ENCODE measurements around the gene CYBA.
"Not testable (repeated sequence)": the region's sequence is repeated elsewhere in the genome, so short reads cannot be mapped to it uniquely, and the experiment has no call there.

The CYBA gene

DNA sequence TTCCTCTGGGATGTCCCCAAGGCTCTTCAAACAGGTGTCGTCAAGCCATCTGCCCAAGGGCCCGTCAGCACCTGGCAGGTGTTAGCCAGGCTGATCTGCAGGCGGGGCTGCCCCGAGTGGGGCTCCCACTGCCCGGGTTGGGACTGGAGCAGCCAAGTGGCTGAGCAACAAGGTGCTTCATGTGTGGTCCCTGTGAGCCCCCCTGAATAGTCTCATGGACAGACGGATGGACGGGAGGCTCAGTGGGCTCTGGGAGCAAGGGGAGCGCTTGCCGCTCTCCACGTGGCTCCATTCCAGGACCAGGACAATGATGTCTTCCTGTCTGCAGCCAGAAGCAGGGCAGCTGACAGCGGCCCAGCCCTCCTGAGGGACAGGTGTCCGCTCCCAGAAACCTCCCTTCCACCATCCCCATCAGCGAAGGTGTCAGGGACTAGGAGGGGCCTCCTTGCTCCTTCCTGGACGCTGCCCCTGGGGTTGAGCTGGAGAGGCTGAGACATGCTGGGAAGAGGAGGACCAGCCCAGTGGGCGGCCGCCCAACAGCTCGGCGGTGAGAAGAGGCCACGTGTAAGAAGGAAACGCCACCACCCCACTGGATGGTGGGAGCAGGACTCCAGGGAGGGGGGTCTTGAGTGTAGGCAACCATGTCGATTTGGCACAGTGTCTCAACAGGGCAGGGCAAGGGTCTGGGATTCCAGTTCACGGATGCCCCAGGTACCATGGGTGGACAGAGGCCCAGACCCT is 25.8 kb upstream of the CYBA start:
- Histone ChIP-seq H3K4me3 (ENCODE audit: low read length) (no peak overlapping the region), H3K4me1 (ENCODE audit: control insufficient read depth, insufficient read depth, low read length) (no peaks in the 10 kb centered on the region), H3K9me3 (ENCODE audit: control insufficient read depth, insufficient read depth, low read length) (no peaks in the 10 kb centered on the region), H3K27ac (ENCODE audit: low read length) (no peak overlapping the region), H3K36me3 (ENCODE audit: control insufficient read depth, insufficient read depth, low read length) (peaks cover 3% of the 10 kb centered on the region; the same call in 1 of the 2 replicates), H3K27me3 (ENCODE audit: control insufficient read depth, insufficient read depth, low read length) (no peaks in the 10 kb centered on the region)
- no CpG with 5 or more reads among the region's 22 CpGs for WGBS (ENCODE audit: insufficient coverage, insufficient read length)
- DNase-seq (ENCODE audit: low read depth, low spot score) = no peak

DNA sequence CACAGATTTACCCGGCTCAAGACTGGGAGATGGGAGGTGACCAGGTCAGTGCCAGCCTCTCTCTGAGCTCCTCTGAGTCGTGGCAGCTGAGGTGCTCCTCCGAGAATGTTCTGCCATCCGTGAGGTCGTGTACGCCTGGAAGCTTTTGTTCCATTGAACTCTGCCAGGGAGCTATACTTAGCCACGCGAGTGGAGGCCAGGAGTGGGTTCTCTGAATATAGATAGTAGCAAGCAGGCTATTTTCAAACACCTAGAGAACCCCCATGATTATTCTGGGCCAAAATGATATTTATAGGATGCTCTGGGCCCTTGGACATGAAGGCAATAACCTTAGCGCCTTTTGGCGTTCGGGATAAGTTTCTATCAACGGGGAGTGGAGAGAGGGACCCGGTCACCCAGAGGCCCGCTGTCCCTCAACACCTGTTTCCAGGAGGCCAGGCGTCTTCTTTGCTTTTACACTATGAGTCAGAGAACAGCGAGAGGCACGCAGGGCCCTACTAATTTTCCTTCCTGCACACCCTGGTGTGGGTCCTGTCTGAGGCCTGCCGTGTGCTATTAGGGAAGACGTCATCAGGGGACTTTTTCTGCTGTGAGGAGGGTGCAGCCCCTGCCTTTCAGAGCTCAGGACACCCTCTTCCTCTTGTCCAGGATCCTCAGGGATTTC is 23.0 kb upstream of the CYBA start:
- Histone ChIP-seq H3K27me3 (ENCODE audit: control insufficient read depth, insufficient read depth, low read length) (no peaks in the 10 kb centered on the region), H3K36me3 (ENCODE audit: control insufficient read depth, insufficient read depth, low read length) (peaks cover 3% of the 10 kb centered on the region; the same call in 1 of the 2 replicates), H3K4me3 (ENCODE audit: low read length) (no peak overlapping the region), H3K9me3 (ENCODE audit: control insufficient read depth, insufficient read depth, low read length) (no peaks in the 10 kb centered on the region), H3K4me1 (ENCODE audit: control insufficient read depth, insufficient read depth, low read length) (no peaks in the 10 kb centered on the region), H3K27ac (ENCODE audit: low read length) (no peak overlapping the region)
- DNase-seq (ENCODE audit: low read depth, low spot score) = no peak
- no CpG with 5 or more reads among the region's 19 CpGs for WGBS (ENCODE audit: insufficient coverage, insufficient read length)

DNA sequence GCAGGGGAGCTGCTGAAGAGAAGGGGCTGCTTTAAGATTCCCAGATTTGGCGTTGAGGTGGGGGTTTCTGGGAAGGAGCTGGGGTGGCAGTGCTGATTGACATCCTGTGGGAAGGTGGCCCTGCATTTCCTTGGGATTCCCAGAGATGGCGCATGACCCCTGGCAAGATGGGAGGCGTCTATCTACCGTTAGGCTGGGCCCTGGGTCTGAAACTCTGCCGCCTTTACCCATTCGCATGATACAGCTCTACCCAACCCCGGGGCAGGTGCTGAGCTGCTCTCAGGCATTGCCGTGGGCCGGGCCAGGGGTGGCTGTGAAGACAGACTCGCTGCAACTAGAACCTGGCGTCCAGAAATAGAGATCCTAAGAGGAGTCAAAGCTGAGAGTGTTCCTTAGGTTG is 21.9 kb upstream of the CYBA start:
- no peaks in the 10 kb centered on the region for H3K27me3 ChIP-seq (ENCODE audit: control insufficient read depth, insufficient read depth, low read length)
- no peaks in the 10 kb centered on the region for H3K4me1 ChIP-seq (ENCODE audit: control insufficient read depth, insufficient read depth, low read length)
- H3K36me3 ChIP-seq (ENCODE audit: control insufficient read depth, insufficient read depth, low read length) = peaks cover 3% of the 10 kb centered on the region; the same call in 1 of the 2 replicates
- no peak overlapping the region for H3K27ac ChIP-seq (ENCODE audit: low read length)
- no peaks in the 10 kb centered on the region for H3K9me3 ChIP-seq (ENCODE audit: control insufficient read depth, insufficient read depth, low read length)
- DNase-seq (ENCODE audit: low read depth, low spot score) = no peak
- no CpG with 5 or more reads among the region's 11 CpGs for WGBS (ENCODE audit: insufficient coverage, insufficient read length)
- H3K4me3 ChIP-seq (ENCODE audit: low read length) = no peak overlapping the region

- Histone ChIP-seq H3K9me3 (ENCODE audit: control insufficient read depth, insufficient read depth, low read length) (no peaks in the 10 kb centered on the region), H3K27ac (ENCODE audit: low read length) (no peak overlapping the region), H3K4me3 (ENCODE audit: low read length) (no peak overlapping the region), H3K27me3 (ENCODE audit: control insufficient read depth, insufficient read depth, low read length) (no peaks in the 10 kb centered on the region), H3K36me3 (ENCODE audit: control insufficient read depth, insufficient read depth, low read length) (peaks cover 3% of the 10 kb centered on the region; the same call in 1 of the 2 replicates), H3K4me1 (ENCODE audit: control insufficient read depth, insufficient read depth, low read length) (no peaks in the 10 kb centered on the region)
- no peak for DNase-seq (ENCODE audit: low read depth, low spot score)
- WGBS (ENCODE audit: insufficient coverage, insufficient read length) = no CpG with 5 or more reads among the region's 23 CpGs
These were observed 21.0 kb upstream of the CYBA start for GRCh38 chr16:88671806-88672205.

- no CpG with 5 or more reads among the region's 10 CpGs for WGBS (ENCODE audit: insufficient coverage, insufficient read length)
- no peak overlapping the region for H3K4me3 ChIP-seq (ENCODE audit: low read length)
- no peaks in the 10 kb centered on the region for H3K36me3 ChIP-seq (ENCODE audit: control insufficient read depth, insufficient read depth, low read length)
- no peaks in the 10 kb centered on the region for H3K27me3 ChIP-seq (ENCODE audit: control insufficient read depth, insufficient read depth, low read length)
- H3K4me1 ChIP-seq (ENCODE audit: control insufficient read depth, insufficient read depth, low read length) = no peaks in the 10 kb centered on the region
- no peak for DNase-seq (ENCODE audit: low read depth, low spot score)
- no peak overlapping the region for H3K27ac ChIP-seq (ENCODE audit: low read length)
- no peaks in the 10 kb centered on the region for H3K9me3 ChIP-seq (ENCODE audit: control insufficient read depth, insufficient read depth, low read length)
These were observed 19.1 kb upstream of the CYBA start for GRCh38 chr16:88669980-88670379.

GRCh38 chr16:88669493-88669892 is 18.6 kb upstream of the CYBA start:
- H3K27me3 ChIP-seq (ENCODE audit: control insufficient read depth, insufficient read depth, low read length); DNase-seq (ENCODE audit: low read depth, low spot score); H3K4me3 ChIP-seq (ENCODE audit: low read length); H3K9me3 ChIP-seq (ENCODE audit: control insufficient read depth, insufficient read depth, low read length); H3K27ac ChIP-seq (ENCODE audit: low read length); H3K36me3 ChIP-seq (ENCODE audit: control insufficient read depth, insufficient read depth, low read length); H3K4me1 ChIP-seq (ENCODE audit: control insufficient read depth, insufficient read depth, low read length): not testable (repeated sequence)
- WGBS (ENCODE audit: insufficient coverage, insufficient read length) = no CpG with 5 or more reads among the region's 8 CpGs

DNA sequence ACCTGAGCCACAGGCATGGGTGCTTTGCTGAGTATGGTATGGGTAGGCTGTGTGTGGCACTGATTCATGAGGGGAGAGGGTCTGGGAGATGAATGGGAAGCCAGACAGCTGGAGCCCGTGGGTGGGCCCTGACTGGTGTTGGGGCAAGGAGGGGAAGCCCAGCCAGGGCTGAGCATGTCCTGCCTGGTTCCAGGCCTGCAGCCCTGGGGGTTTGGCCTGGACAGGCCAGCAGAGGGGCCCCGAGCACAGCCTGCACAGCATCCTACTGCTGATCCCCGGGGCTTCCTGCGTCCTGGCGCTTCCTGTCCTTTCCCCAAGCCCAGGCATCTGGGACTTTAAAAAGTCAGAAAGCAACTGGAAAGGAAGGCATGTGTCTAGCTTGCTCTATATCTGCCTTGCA is 16.6 kb upstream of the CYBA start:
- WGBS (ENCODE audit: insufficient coverage, insufficient read length) = no CpG with 5 or more reads among the region's 5 CpGs
- Histone ChIP-seq H3K4me1 (ENCODE audit: control insufficient read depth, insufficient read depth, low read length) (no peaks in the 10 kb centered on the region), H3K36me3 (ENCODE audit: control insufficient read depth, insufficient read depth, low read length) (no peaks in the 10 kb centered on the region), H3K4me3 (ENCODE audit: low read length) (no peak overlapping the region; the same call in 1 of the 2 replicates), H3K27me3 (ENCODE audit: control insufficient read depth, insufficient read depth, low read length) (no peaks in the 10 kb centered on the region), H3K9me3 (ENCODE audit: control insufficient read depth, insufficient read depth, low read length) (no peaks in the 10 kb centered on the region), H3K27ac (ENCODE audit: low read length) (no peak overlapping the region)
- no peak for DNase-seq (ENCODE audit: low read depth, low spot score)

DNA sequence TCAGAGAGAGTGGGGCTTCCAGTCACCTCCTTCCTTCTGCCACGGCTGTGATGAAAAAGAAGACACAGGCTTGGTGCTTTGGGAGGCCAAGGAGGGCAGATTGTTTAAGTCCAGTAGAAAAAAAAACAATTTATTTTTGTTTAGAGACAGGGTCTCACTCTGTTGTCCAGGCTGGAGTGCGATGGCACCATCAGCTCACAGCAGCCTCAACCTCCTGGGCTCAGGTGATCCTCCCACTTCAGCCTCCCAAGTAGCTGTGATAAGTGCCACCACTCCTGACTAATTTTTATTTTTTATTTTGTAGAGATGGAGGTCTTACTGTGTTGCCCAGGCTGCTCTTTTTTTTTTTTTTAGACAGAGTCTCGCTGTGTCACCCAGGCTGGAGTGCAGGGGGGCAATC is 14.7 kb upstream of the CYBA start:
- no peaks in the 10 kb centered on the region for H3K36me3 ChIP-seq (ENCODE audit: control insufficient read depth, insufficient read depth, low read length)
- no peaks in the 10 kb centered on the region for H3K9me3 ChIP-seq (ENCODE audit: control insufficient read depth, insufficient read depth, low read length)
- no CpG with 5 or more reads among the region's 3 CpGs for WGBS (ENCODE audit: insufficient coverage, insufficient read length)
- H3K4me3 ChIP-seq (ENCODE audit: low read length) = no peak overlapping the region
- H3K27ac ChIP-seq (ENCODE audit: low read length) = no peak overlapping the region
- no peaks in the 10 kb centered on the region for H3K4me1 ChIP-seq (ENCODE audit: control insufficient read depth, insufficient read depth, low read length)
- DNase-seq (ENCODE audit: low read depth, low spot score) = no peak
- H3K27me3 ChIP-seq (ENCODE audit: control insufficient read depth, insufficient read depth, low read length) = no peaks in the 10 kb centered on the region

DNA sequence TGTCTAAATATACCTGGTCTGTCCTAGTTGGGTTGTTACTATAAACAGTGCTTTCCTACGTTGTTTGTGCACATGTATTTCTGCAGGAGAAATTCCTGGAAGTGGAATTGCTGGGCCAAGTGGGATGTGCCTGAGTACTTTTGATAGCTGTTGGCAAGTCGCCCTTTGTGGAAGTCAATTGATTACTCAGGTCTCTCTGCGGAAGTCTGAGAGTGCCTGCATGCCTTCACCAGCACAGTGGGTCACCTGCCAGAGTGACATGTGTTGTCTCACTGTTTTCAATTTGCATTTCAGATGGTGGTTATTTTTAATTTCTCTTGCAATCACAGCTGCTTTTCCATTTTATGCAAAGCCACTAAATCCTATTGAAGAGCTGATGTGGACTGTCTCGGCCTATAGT is 14.3 kb upstream of the CYBA start:
- no peak for DNase-seq (ENCODE audit: low read depth, low spot score)
- Histone ChIP-seq H3K36me3 (ENCODE audit: control insufficient read depth, insufficient read depth, low read length) (no peaks in the 10 kb centered on the region), H3K27me3 (ENCODE audit: control insufficient read depth, insufficient read depth, low read length) (no peaks in the 10 kb centered on the region), H3K9me3 (ENCODE audit: control insufficient read depth, insufficient read depth, low read length) (no peaks in the 10 kb centered on the region), H3K4me1 (ENCODE audit: control insufficient read depth, insufficient read depth, low read length) (no peaks in the 10 kb centered on the region), H3K4me3 (ENCODE audit: low read length) (no peak overlapping the region), H3K27ac (ENCODE audit: low read length) (no peak overlapping the region)
- WGBS (ENCODE audit: insufficient coverage, insufficient read length) = no CpG with 5 or more reads among the region's 4 CpGs

GRCh38 chr16:88662843-88663606 is 12.2 kb upstream of the CYBA start, which contains the start of gene MVD:
MVD (minus strand) TSS chr16:88663091; CDS start chr16:88663080, 11 bp downstream.
- Histone ChIP-seq H3K9me3 (ENCODE audit: control insufficient read depth, insufficient read depth, low read length) (no peaks in the 10 kb centered on the region), H3K4me1 (ENCODE audit: control insufficient read depth, insufficient read depth, low read length) (no peaks in the 10 kb centered on the region), H3K27me3 (ENCODE audit: control insufficient read depth, insufficient read depth, low read length) (no peaks in the 10 kb centered on the region), H3K27ac (ENCODE audit: low read length) (no peak within 1 kb of the TSS), H3K36me3 (ENCODE audit: control insufficient read depth, insufficient read depth, low read length) (peaks cover 4% of the 10 kb centered on the region; the same call in 1 of the 2 replicates), H3K4me3 (ENCODE audit: low read length) (peak within 1 kb of the TSS; percentile 91)
- no CpG with 5 or more reads among the region's 88 CpGs for WGBS (ENCODE audit: insufficient coverage, insufficient read length)
- peak; percentile 93 for DNase-seq (ENCODE audit: low read depth, low spot score)
